ENCODE results near the gene CILP2.

GRCh38 chr19:19530423-19530804 is 7.7 kb upstream of the CILP2 start:
- TF ChIP-seq, protein P1, sequence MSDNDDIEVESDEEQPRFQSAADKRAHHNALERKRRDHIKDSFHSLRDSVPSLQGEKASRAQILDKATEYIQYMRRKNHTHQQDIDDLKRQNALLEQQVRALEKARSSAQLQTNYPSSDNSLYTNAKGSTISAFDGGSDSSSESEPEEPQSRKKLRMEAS (IDR thresholded peaks at IDR 0.05): no peak
- TF ChIP-seq, protein P2, sequence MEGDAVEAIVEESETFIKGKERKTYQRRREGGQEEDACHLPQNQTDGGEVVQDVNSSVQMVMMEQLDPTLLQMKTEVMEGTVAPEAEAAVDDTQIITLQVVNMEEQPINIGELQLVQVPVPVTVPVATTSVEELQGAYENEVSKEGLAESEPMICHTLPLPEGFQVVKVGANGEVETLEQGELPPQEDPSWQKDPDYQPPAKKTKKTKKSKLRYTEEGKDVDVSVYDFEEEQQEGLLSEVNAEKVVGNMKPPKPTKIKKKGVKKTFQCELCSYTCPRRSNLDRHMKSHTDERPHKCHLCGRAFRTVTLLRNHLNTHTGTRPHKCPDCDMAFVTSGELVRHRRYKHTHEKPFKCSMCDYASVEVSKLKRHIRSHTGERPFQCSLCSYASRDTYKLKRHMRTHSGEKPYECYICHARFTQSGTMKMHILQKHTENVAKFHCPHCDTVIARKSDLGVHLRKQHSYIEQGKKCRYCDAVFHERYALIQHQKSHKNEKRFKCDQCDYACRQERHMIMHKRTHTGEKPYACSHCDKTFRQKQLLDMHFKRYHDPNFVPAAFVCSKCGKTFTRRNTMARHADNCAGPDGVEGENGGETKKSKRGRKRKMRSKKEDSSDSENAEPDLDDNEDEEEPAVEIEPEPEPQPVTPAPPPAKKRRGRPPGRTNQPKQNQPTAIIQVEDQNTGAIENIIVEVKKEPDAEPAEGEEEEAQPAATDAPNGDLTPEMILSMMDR (IDR thresholded peaks at IDR 0.05; ENCODE audit: low read depth, low read length, missing input control): no peak
- no peak for TF ChIP-seq REST (IDR thresholded peaks at IDR 0.05)
- TF ChIP-seq YY1 (IDR thresholded peaks at IDR 0.05): no peak
- TF ChIP-seq, protein P3, sequence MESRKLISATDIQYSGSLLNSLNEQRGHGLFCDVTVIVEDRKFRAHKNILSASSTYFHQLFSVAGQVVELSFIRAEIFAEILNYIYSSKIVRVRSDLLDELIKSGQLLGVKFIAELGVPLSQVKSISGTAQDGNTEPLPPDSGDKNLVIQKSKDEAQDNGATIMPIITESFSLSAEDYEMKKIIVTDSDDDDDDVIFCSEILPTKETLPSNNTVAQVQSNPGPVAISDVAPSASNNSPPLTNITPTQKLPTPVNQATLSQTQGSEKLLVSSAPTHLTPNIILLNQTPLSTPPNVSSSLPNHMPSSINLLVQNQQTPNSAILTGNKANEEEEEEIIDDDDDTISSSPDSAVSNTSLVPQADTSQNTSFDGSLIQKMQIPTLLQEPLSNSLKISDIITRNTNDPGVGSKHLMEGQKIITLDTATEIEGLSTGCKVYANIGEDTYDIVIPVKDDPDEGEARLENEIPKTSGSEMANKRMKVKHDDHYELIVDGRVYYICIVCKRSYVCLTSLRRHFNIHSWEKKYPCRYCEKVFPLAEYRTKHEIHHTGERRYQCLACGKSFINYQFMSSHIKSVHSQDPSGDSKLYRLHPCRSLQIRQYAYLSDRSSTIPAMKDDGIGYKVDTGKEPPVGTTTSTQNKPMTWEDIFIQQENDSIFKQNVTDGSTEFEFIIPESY (IDR thresholded peaks at IDR 0.05): no peak
- TF ChIP-seq RAD21 (IDR thresholded peaks at IDR 0.05): no peak
- TF ChIP-seq JUND (IDR thresholded peaks at IDR 0.05): no peak
- no peak for TF ChIP-seq ATF3 (IDR thresholded peaks at IDR 0.05)
- TF ChIP-seq FOXA1 (IDR thresholded peaks at IDR 0.05): no peak
- TF ChIP-seq GABPA (IDR thresholded peaks at IDR 0.05 in 1 of 2, conservative IDR thresholded peaks at IDR 0.05 in 1 of 2): no peak
- TF ChIP-seq TAF1 (conservative IDR thresholded peaks at IDR 0.05): no peak
- no peak for TF ChIP-seq SP1 (IDR thresholded peaks at IDR 0.05)
- no peak for TF ChIP-seq EGR1 (IDR thresholded peaks at IDR 0.05; ENCODE audit: low read depth in 2 of 2)
- no peak for TF ChIP-seq HNF4G (IDR thresholded peaks at IDR 0.05)

Data from liver (tissue), 3 donors.